ENCODE data around the gene MYL6B.

GRCh38 chr12:56150563-56150962 is 1.8 kb upstream of the MYL6B start:
- TF ChIP-seq CTCF (conservative IDR thresholded peaks at IDR 0.05; ENCODE audit: low read depth in 2 of 2) = no peak
- TF ChIP-seq CREB1 (CRISPR knock-in tag; IDR thresholded peaks at IDR 0.05; ENCODE audit: low read depth) = no peak
- no peak for TF ChIP-seq NANOG (IDR thresholded peaks at IDR 0.05; ENCODE audit: borderline replicate concordance)
- TF ChIP-seq POLR2AphosphoS5 (IDR thresholded peaks at IDR 0.05; ENCODE audit: low read depth) = no peak
- no peak for TF ChIP-seq EZH2phosphoT487 (IDR thresholded peaks at IDR 0.05; ENCODE audit: unreplicated experiment)
- TF ChIP-seq EZH2 (IDR thresholded peaks at IDR 0.05; ENCODE audit: low read depth, unreplicated experiment) = no peak
- no peak for TF ChIP-seq REST (IDR thresholded peaks at IDR 0.05; ENCODE audit: unreplicated experiment)
- TF ChIP-seq ZNF114 (CRISPR knock-in tag; IDR thresholded peaks at IDR 0.05) = no peak
- TF ChIP-seq STAT1 (IDR thresholded peaks at IDR 0.05; ENCODE audit: unreplicated experiment) = no peak
- TF ChIP-seq ETS1 (IDR thresholded peaks at IDR 0.05) = no peak
- no peak for TF ChIP-seq ZNF331 (CRISPR knock-in tag; IDR thresholded peaks at IDR 0.05; ENCODE audit: low read depth)
- TF ChIP-seq JUNB (IDR thresholded peaks at IDR 0.05; ENCODE audit: unreplicated experiment) = no peak

Measured in GM23338 (cell line).